Ishikawa (cell line): ENCODE measurements around the gene PPM1J.

Experiments used
- CEBPB ChIP-seq: IDR thresholded peaks from 2 replicates; pipeline ENCODE4 v1.6.1; 2012
- CREB1 ChIP-seq: IDR thresholded peaks from 2 replicates; pipeline ENCODE4 v1.6.1; 2012; ENCODE audit warnings: low read depth
- EGR1 ChIP-seq: IDR thresholded peaks from 2 replicates; pipeline ENCODE4 v1.6.1; 2012
- EP300 ChIP-seq: IDR thresholded peaks from 2 replicates; pipeline ENCODE4 v1.6.1; 2012; ENCODE audit warnings: borderline replicate concordance
- FOXM1 ChIP-seq: IDR thresholded peaks from 2 replicates; pipeline ENCODE4 v1.6.1; 2012; ENCODE audit warnings: low read depth, borderline replicate concordance
- MAX ChIP-seq: IDR thresholded peaks from 2 replicates; pipeline ENCODE4 v1.6.1; 2012
- NFIC ChIP-seq: IDR thresholded peaks from 2 replicates; pipeline ENCODE4 v1.6.1; 2012
- RAD21 ChIP-seq: IDR thresholded peaks from 2 replicates; pipeline ENCODE4 v1.6.1; 2012; ENCODE audit warnings: low read depth
- REST ChIP-seq: IDR thresholded peaks from 2 replicates; pipeline ENCODE4 v1.6.1; 2012; ENCODE audit warnings: low read depth, mild to moderate bottlenecking
- TAF1 ChIP-seq: IDR thresholded peaks from 2 replicates; pipeline ENCODE4 v1.6.1; 2012; ENCODE audit warnings: low read depth, mild to moderate bottlenecking
- TCF12 ChIP-seq: IDR thresholded peaks from 2 replicates; pipeline ENCODE4 v1.6.1; 2012; ENCODE audit warnings: low read depth
- TEAD4 ChIP-seq: IDR thresholded peaks from 2 replicates; pipeline ENCODE4 v1.6.1; 2012
- USF1 ChIP-seq: IDR thresholded peaks from 2 replicates; pipeline ENCODE4 v1.6.1; 2012
- YY1 ChIP-seq: IDR thresholded peaks from 2 replicates; pipeline ENCODE4 v1.6.1; 2012; ENCODE audit warnings: low read depth
- ZBTB7A ChIP-seq: IDR thresholded peaks from 2 replicates; pipeline ENCODE4 v1.6.1; 2012; ENCODE audit warnings: low read depth

The PPM1J gene

GRCh38 chr1:112712701-112713128, 2.4 kb downstream of the PPM1J start:
- no peak for TF ChIP-seq ZBTB7A
- TF ChIP-seq TEAD4 = no peak
- TF ChIP-seq CREB1 = no peak
- TF ChIP-seq RAD21 = no peak
- no peak for TF ChIP-seq USF1
- no peak for TF ChIP-seq NFIC
- no peak for TF ChIP-seq CEBPB
- TF ChIP-seq REST = no peak
- TF ChIP-seq MAX = no peak
- TF ChIP-seq YY1 = no peak
- TF ChIP-seq TAF1 = no peak

- no peak for TF ChIP-seq CREB1
- no peak for TF ChIP-seq ZBTB7A
- no peak for TF ChIP-seq FOXM1
- no peak for TF ChIP-seq TEAD4
- no peak for TF ChIP-seq EGR1
- no peak for TF ChIP-seq TCF12
- TF ChIP-seq MAX = no peak
- TF ChIP-seq EP300 = no peak
- TF ChIP-seq USF1 = no peak
- no peak for TF ChIP-seq CEBPB
These were observed 2.9 kb downstream of the PPM1J start for GRCh38 chr1:112712191-112712590.

- TF ChIP-seq RAD21 (no peak), NFIC (no peak), TEAD4 (no peak), ZBTB7A (no peak), TCF12 (no peak), FOXM1 (no peak), TAF1 (no peak), MAX (no peak)
These were observed 3.5 kb downstream of the PPM1J start for GRCh38 chr1:112711670-112712069.

GRCh38 chr1:112711041-112711440, 4.1 kb downstream of the PPM1J start:
- no peak for TF ChIP-seq ZBTB7A
- no peak for TF ChIP-seq REST
- TF ChIP-seq FOXM1 = no peak
- no peak for TF ChIP-seq TAF1
- TF ChIP-seq USF1 = no peak
- no peak for TF ChIP-seq EGR1
- TF ChIP-seq TCF12 = no peak
- no peak for TF ChIP-seq CEBPB
- no peak for TF ChIP-seq YY1
- no peak for TF ChIP-seq CREB1
- no peak for TF ChIP-seq MAX
- TF ChIP-seq RAD21 = no peak
- no peak for TF ChIP-seq EP300

- TF ChIP-seq MAX (no peak), ZBTB7A (no peak), EP300 (no peak), EGR1 (no peak)
These were observed 4.5 kb downstream of the PPM1J start for GRCh38 chr1:112710586-112710985.
